Stimulated activated CD8-positive, alpha-beta memory T cell treated with anti-CD3 and anti-CD28 coated beads, Interleukin-12 subunit alpha, Interleukin-12 subunit beta, amount 100 ng/mL, for 24 hours (primary cell): ENCODE results near the gene ALPK1.
"Not testable (repeated sequence)": the region's sequence is repeated elsewhere in the genome, so short reads cannot be mapped to it uniquely, and the experiment has no call there.

Source experiments
- DNase-seq: peaks from one replicate; pipeline ENCODE4 v3.0.0-alpha.2; 2020; ENCODE audit errors: extremely low read depth

ALPK1 gene

GRCh38 chr4:112451104-112451503 is 153.9 kb downstream of the ALPK1 start:
- DNase-seq: no peak

- no peak for DNase-seq
Observed at GRCh38 chr4:112451831-112452230, 154.7 kb downstream of the ALPK1 start.

- DNase-seq: no peak
Observed at GRCh38 chr4:112453321-112453720, 156.2 kb downstream of the ALPK1 start.

GRCh38 chr4:112472318-112472717 is 175.1 kb downstream of the ALPK1 start:
- no peak for DNase-seq

GRCh38 chr4:112473985-112474384 is 176.8 kb downstream of the ALPK1 start:
- DNase-seq: no peak

- no peak for DNase-seq
Observed at GRCh38 chr4:112485930-112486329, 188.8 kb downstream of the ALPK1 start.

- not testable (repeated sequence) for DNase-seq
Observed at GRCh38 chr4:112490808-112491207, 193.6 kb downstream of the ALPK1 start.
